ENCODE results near the gene THAP4. TPM values are rescaled to one million over a fixed set of nuclear protein-coding genes. Genes with fewer than 3 reads are reported as not detected.
A peak's percentile ranks its signal among the peaks of the same experiment; 100 is the strongest.

The THAP4 gene
- total RNA-seq, 1 donor from 2014 or later: 59.1 TPM

- no peak for TF ChIP-seq CTCF (conservative IDR thresholded peaks at IDR 0.05)
- Mint-ChIP-seq H3K4me3 (peak overlapping the region; percentile 15), H3K36me3 (ENCODE audit: low read depth) (no peaks in the 10 kb centered on the region), H3K9me3 (no peaks in the 10 kb centered on the region), H3K27ac (ENCODE audit: unreplicated experiment) (no peak overlapping the region), H3K27me3 (ENCODE audit: low read depth) (peaks cover 14% of the 10 kb centered on the region), H3K4me1 (peaks cover 9% of the 10 kb centered on the region)
- DNase-seq (ENCODE audit: low read depth, low spot score): no peak
Observed at GRCh38 chr2:241563031-241563507, 73.9 kb downstream of the THAP4 start.

DNA sequence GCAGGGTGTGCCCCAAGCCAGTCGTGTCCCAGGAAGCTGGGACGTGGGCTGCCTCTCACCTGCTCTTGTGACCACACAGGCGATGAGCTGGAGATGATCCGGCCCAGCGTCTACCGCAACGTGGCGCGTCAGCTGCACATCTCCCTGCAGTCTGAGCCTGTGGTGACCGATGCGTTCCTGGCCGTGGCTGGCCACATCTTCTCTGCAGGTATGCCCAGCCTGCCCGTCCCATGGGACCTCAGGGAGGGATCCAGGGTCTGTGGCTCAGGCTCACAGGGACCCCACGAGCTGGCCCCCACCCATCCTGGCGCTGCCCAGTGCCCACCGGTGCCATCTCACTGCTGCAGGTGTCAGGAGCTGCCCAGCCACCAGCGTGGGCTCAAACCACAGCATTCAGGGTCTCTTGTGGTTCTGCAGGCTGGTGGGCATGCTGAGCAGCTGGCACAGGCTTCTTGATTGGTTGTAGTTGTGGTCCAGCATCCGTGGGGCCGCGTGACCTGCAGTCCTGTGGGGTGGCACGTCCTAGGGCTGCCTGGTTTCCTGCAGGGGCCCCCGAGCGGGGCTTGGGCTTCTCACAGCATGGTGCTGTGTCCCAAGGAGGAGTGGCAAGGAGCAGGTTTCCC is 74.6 kb downstream of the THAP4 start:
- no peak for TF ChIP-seq CTCF (conservative IDR thresholded peaks at IDR 0.05)

DNA sequence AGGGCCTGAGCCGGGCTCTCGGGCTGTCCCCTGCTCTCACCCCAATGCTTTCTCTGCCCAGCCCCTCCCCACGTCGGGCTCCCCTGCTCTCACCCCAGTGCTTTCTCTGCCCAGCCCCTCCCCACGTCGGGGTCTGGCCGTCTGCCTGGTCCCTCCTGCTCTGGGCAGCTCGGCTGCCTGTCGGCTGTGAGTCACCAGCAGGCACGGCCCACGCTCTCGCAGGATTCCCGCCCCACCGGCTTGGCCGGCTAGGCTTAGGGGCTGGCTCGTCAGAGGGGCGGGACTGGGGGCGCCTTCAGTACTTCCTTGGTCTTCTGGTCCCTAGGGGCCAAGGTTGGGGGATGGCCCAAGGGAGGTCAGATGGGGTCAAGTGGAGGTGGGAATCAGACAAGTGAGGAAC is 75.1 kb downstream of the THAP4 start:
- Mint-ChIP-seq H3K27me3 (ENCODE audit: low read depth) (peaks cover 24% of the 10 kb centered on the region), H3K4me3 (peak overlapping the region; percentile 34), H3K36me3 (ENCODE audit: low read depth) (peaks cover 4% of the 10 kb centered on the region), H3K27ac (ENCODE audit: unreplicated experiment) (no peak overlapping the region), H3K9me3 (peaks cover 3% of the 10 kb centered on the region), H3K4me1 (peaks cover 9% of the 10 kb centered on the region)
- DNase-seq (ENCODE audit: low read depth, low spot score): no peak
- no peak for TF ChIP-seq CTCF (conservative IDR thresholded peaks at IDR 0.05)

More for the DNA sequence above, 74.6 kb downstream of the THAP4 start:
- Mint-ChIP-seq H3K4me1 (peaks cover 9% of the 10 kb centered on the region), H3K27ac (ENCODE audit: unreplicated experiment) (no peak overlapping the region), H3K4me3 (peak overlapping the region; percentile 34), H3K27me3 (ENCODE audit: low read depth) (peaks cover 21% of the 10 kb centered on the region), H3K9me3 (peaks cover 3% of the 10 kb centered on the region), H3K36me3 (ENCODE audit: low read depth) (peaks cover 3% of the 10 kb centered on the region)
- no peak for DNase-seq (ENCODE audit: low read depth, low spot score)

DNA sequence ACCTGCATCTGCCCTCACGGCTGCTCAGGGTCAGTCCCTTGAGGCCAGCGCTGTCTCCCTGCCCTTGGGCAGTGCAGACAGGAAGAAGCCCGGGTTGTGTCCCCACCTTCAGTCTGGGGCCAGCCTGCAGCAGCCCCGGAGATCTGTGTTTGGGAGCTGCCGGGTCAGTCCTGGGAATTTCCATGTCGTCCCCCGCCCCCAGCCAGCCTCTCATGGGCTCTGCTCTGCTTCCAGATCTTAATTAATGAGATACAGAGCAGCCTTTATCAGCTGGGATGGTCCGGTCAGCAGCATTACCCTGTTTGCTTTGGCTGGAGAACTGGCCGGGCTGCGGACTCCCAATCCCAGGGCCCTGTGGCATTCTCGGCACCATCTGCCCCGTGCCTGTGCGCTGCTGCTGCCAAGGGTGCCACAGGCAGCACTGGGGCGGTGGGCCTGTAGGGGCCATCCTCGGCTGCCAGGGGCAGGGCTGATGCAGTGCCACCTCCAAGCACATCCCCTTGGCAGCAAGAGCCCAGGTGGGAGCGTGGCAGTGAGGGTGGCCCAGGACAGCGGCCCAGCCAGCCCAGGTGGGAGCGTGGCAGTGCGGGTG is 76.0 kb downstream of the THAP4 start:
- H3K27me3 Mint-ChIP-seq (ENCODE audit: low read depth): peaks cover 29% of the 10 kb centered on the region
- H3K27ac Mint-ChIP-seq (ENCODE audit: unreplicated experiment): no peak overlapping the region
- peaks cover 9% of the 10 kb centered on the region for H3K4me1 Mint-ChIP-seq
- peaks cover 3% of the 10 kb centered on the region for H3K9me3 Mint-ChIP-seq
- H3K4me3 Mint-ChIP-seq: peak overlapping the region; percentile 86
- H3K36me3 Mint-ChIP-seq (ENCODE audit: low read depth): peaks cover 4% of the 10 kb centered on the region
- TF ChIP-seq CTCF (conservative IDR thresholded peaks at IDR 0.05): no peak
- DNase-seq (ENCODE audit: low read depth, low spot score): no peak

- Mint-ChIP-seq H3K4me1 (peaks cover 9% of the 10 kb centered on the region), H3K27me3 (ENCODE audit: low read depth) (peaks cover 33% of the 10 kb centered on the region), H3K36me3 (ENCODE audit: low read depth) (peaks cover 4% of the 10 kb centered on the region), H3K9me3 (peaks cover 3% of the 10 kb centered on the region), H3K27ac (ENCODE audit: unreplicated experiment) (no peak overlapping the region), H3K4me3 (peak overlapping the region; percentile 86)
- no peak for DNase-seq (ENCODE audit: low read depth, low spot score)
- no peak for TF ChIP-seq CTCF (conservative IDR thresholded peaks at IDR 0.05)
Observed at GRCh38 chr2:241560162-241560882, 76.6 kb downstream of the THAP4 start.
